Esophagus squamous epithelium (tissue), 5 donors: ENCODE measurements around the gene TEAD4. TPM values are rescaled to one million over a fixed set of nuclear protein-coding genes. Genes with fewer than 3 reads are reported as not detected.

Experiments
- DNase-seq: peaks from one replicate; lab custom pipeline; 2025; lab: John Stamatoyannopoulos, UW
- H3K27ac ChIP-seq, 4 donors: fragments of 200-600 bp; sonication (generic); one replicate each; pipeline ENCODE4 v1.5.1; 2016 to 2019; ENCODE audit warnings: mild to moderate bottlenecking in 1 of 4
- H3K27me3 ChIP-seq, 4 donors: fragments of 200-600 bp; sonication (generic); 1 replicate in 3 of 4; 2 replicates in 1 of 4; pipeline versions ENCODE4 v1.5.1 to v1.6.0; 2017 to 2021; ENCODE audit warnings: antibody characterized with exemption in 1 of 4
- H3K36me3 ChIP-seq, 3 donors: fragments of 200-600 bp; sonication (generic); one replicate each; pipeline ENCODE4 v1.5.1; 2016 to 2019
- H3K4me1 ChIP-seq, 3 donors: fragments of 200-600 bp; sonication (generic); one replicate each; pipeline ENCODE4 v1.5.1; 2017 to 2019
- H3K4me3 ChIP-seq, 4 donors: fragments of 200-600 bp; sonication (generic); 1 replicate in 3 of 4; 2 replicates in 1 of 4; pipeline ENCODE4 v1.5.1; 2016 to 2019; ENCODE audit warnings: mild to moderate bottlenecking in 2 of 4, moderate library complexity in 1 of 4
- H3K9me3 ChIP-seq, 3 donors: fragments of 200-600 bp; sonication (generic); one replicate each; pipeline ENCODE4 v1.5.1; 2016 to 2019
- CTCF ChIP-seq, 6 experiments: fragments of 450-650 bp in 4 of 6; fragments of 200-600 bp in 2 of 6; sonication (generic) in 2 of 6; IDR thresholded peaks; one replicate each; pipeline ENCODE4 v1.5.1; 2016 to 2019; ENCODE audit warnings: antibody characterized with exemption in 6 of 6, mild to moderate bottlenecking in 4 of 6, moderate library complexity in 4 of 6
- POLR2A ChIP-seq, 4 donors: fragments of 450-650 bp; IDR thresholded peaks; one replicate each; pipeline ENCODE4 v1.6.1; 2017; ENCODE audit warnings: antibody characterized with exemption in 4 of 4, mild to moderate bottlenecking in 4 of 4, moderate library complexity in 3 of 4
- WGBS, 2 donors: methylation state at CpG; one replicate each; pipeline ENCODE4 v1.1.5; 2018; 5-methylcytosine and 5-hydroxymethylcytosine counted together
- intact Hi-C: fragments of 100-400 bp; cut with DNase I; formaldehyde crosslinking; loops from one replicate; pipeline ENCODE4 v1.15.0; 2022
- total RNA-seq, 4 donors: library from RNA; depleted of rRNA; stranded (reverse); fragments of >200 nt; gene quantifications; one replicate each; pipeline ENCODE4 v1.1.0, GENCODE V29; 2016
- donor health status: DM: yes; HTN: yes; CAD: no.

TEAD4 gene
- total RNA-seq, 4 donors from 2014 or later = 10.7 to 16.6 (median 13.5) TPM

DNA sequence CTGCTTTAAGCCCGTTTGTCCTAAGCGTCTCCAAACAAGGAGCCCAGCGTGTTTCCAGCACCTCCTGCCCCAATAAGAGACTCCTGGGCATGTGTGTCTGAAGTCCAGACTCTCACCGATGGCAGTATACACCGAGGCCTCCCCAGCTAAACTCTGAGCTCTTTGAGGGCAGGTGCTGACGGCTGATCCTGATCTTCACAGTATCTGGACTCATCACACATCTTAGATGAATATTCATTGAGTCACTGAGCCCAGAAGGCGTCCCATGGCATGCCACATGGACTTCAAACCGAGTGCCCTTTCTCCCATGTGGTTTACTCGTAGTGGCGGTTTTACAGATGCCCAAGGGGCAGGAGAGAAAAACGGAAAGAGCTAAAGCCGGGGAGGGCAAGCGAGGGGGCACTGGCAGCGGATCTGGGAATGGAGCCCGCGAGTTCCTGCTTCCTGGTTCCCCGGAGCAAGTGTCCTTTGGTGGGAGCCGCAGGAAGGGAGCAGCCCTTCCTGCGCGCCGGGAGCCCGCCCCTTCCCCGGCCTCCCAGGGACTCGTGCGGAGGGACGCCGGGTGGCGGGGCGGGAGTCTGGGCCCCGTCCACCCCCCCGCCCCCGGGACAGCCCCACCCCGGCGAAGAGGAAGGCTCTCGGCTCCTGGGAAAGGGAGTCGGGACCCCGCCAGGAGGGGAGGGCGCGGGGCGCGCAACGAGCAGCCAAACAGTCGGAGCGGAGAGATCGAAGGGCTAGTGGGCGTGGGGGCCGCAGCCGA is 585 bp upstream of the TEAD4 start:
- no peak for DNase-seq
- Histone ChIP-seq H3K4me3 (peak overlapping the region; percentile 53 to 81 (median 63)), H3K4me1 (peaks cover 20 to 46% (median 26%) of the 10 kb centered on the region in 3 donors), H3K9me3 (no peaks in the 10 kb centered on the region), H3K27ac (peak overlapping the region; percentile 84 to 96 (median 86)), H3K36me3 (no peaks in the 10 kb centered on the region), H3K27me3 (peaks cover 0 to 31% (median 0%) of the 10 kb centered on the region in 4 donors)
- WGBS, 2 donors = 0 to 2% methylated on average over 8 to 18 of the region's 48 CpGs
- TF ChIP-seq CTCF (IDR thresholded peaks at IDR 0.05) (no peak), POLR2A (IDR thresholded peaks at IDR 0.05) (no peak)
- intact Hi-C loops = no loop called here

GRCh38 chr12:2959505-2960389 is 550 bp downstream of the TEAD4 start:
- intact Hi-C loops = no loop called here
- peaks cover 0 to 31% (median 0%) of the 10 kb centered on the region in 4 donors for H3K27me3 ChIP-seq

DNA sequence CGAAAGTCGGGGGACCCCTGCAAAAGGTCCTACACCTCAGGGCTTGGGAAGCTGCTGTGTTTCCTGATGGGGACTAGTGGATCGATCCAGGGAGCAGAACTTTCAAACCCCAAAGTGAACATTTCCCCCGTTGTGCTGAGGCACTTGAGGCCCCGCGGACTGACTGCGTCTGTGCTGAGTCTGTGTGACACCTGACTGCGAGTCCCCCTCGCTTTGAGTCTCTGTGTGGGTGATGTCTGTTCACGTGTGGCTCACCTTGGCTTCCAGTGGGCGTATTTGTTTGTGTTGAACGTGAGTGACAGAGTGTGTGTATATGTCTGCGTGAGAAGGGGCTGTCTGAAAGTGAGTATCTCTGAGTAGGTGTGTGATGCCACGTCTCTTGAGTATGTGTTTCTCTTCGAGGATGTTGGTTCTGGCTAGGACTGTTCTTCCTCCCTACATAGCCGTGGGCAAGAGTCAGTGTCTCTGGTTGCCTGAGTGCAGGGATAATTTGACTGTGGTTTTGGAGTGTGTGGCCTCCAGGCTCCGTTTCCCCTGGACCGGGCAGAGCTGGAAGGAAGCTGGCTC is 1.3 kb downstream of the TEAD4 start:
- intact Hi-C loops = no loop called here
- TF ChIP-seq CTCF (IDR thresholded peaks at IDR 0.05) (no peak), POLR2A (IDR thresholded peaks at IDR 0.05) (no peak)
- Histone ChIP-seq H3K4me1 (peaks cover 20 to 55% (median 26%) of the 10 kb centered on the region in 3 donors), H3K27me3 (peaks cover 0 to 31% (median 0%) of the 10 kb centered on the region in 4 donors), H3K9me3 (no peaks in the 10 kb centered on the region), H3K4me3 (peak overlapping the region; percentile 53 to 81 (median 63)), H3K36me3 (no peaks in the 10 kb centered on the region), H3K27ac (peak overlapping the region; percentile 75 to 96 (median 86))
- no peak for DNase-seq
- 0 to 16% methylated on average over 6 to 18 of the region's 18 CpGs for WGBS, 2 donors

More at GRCh38 chr12:2959505-2960389, 550 bp downstream of the TEAD4 start:
- H3K4me1 ChIP-seq = peaks cover 20 to 54% (median 26%) of the 10 kb centered on the region in 3 donors
- no peaks in the 10 kb centered on the region for H3K9me3 ChIP-seq
- no peak for TF ChIP-seq POLR2A (IDR thresholded peaks at IDR 0.05)
- TF ChIP-seq CTCF (IDR thresholded peaks at IDR 0.05) = no peak
- peak overlapping the region; percentile 53 to 81 (median 63) for H3K4me3 ChIP-seq
- WGBS, 2 donors = 5 to 8% methylated on average over 33 to 39 of the region's 104 CpGs
- H3K27ac ChIP-seq = peak overlapping the region; percentile 75 to 96 (median 86)
- H3K36me3 ChIP-seq = no peaks in the 10 kb centered on the region
- DNase-seq = no peak

DNA sequence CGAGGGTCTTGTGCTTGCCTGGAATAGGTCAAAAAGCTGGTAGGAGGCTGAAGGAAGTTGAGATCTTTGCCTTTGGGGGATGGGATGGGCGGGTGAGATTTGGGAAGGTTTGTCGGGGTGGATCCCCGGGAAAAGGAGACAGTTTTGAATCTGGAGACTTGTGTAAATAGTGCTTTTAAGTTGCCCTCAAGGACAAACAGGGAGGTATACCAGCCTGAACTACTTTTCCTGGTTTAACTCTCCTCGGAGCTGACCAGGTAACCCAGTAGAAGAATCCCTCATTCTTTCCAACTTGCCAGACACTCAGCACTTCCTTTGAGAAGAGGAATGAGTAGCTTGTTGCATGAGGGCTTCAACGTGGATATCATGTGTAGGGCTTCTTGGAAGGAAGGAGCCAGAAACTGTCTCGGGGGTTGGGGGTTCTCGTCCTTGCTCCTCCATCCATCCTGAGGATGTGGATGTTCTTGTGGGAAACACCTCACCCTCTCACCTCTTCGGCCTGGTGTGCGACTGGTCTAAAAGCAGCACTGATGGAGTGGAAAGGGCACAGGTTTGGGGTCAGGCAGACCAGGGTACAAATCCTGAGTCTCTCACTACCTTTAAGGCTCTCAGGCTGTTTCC is 1.9 kb downstream of the TEAD4 start:
- TF ChIP-seq POLR2A (IDR thresholded peaks at IDR 0.05) (no peak), CTCF (IDR thresholded peaks at IDR 0.05) (no peak)
- no peaks in the 10 kb centered on the region for H3K9me3 ChIP-seq
- H3K27me3 ChIP-seq = peaks cover 0 to 31% (median 0%) of the 10 kb centered on the region in 4 donors
- peak overlapping the region in 2 of 4 donors; percentile 88 to 96 for H3K27ac ChIP-seq
- peak overlapping the region in 3 of 4 donors; percentile 60 to 81 (median 66) for H3K4me3 ChIP-seq
- no peak for DNase-seq
- 43 to 57% methylated on average over 9 to 10 of the region's 10 CpGs for WGBS, 2 donors
- H3K4me1 ChIP-seq = peaks cover 20 to 55% (median 26%) of the 10 kb centered on the region in 3 donors
- H3K36me3 ChIP-seq = no peaks in the 10 kb centered on the region
- intact Hi-C loops = no loop called here
